ENCODE results near the gene OBI1.
A peak's percentile ranks its signal among the peaks of the same experiment; 100 is the strongest.
"Not testable (repeated sequence)": the region's sequence is repeated elsewhere in the genome, so short reads cannot be mapped to it uniquely, and the experiment has no call there.

OBI1 gene

DNA sequence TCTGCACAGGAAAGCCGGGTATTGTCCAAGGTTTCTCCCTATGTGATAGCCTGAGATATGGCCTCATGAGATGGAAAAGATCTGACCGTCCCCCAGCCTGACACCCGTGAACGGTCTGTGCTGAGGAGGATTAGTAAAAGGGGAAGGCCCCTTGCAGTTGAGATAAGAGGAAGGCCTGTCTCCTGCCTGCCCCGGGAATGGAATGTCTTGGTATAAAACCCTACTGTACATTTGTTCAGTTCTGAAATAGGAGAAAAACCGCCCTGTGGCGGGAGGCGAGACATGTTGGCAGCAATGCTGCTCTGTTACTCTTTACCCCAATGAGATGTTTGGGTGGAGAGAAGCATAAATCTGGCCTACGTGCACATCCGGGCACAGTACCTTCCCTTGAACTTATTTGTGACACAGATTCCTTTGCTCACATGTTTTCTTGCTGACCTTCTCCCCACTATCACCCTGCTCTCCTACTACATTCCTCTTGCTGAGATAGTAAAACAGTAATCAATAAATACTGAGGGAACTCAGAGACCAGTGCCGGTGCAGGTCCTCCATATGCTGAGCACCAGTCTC lies 11.8 kb downstream of the OBI1 start:
- DNase-seq (ENCODE audit: low read depth) = not testable (repeated sequence)

DNA sequence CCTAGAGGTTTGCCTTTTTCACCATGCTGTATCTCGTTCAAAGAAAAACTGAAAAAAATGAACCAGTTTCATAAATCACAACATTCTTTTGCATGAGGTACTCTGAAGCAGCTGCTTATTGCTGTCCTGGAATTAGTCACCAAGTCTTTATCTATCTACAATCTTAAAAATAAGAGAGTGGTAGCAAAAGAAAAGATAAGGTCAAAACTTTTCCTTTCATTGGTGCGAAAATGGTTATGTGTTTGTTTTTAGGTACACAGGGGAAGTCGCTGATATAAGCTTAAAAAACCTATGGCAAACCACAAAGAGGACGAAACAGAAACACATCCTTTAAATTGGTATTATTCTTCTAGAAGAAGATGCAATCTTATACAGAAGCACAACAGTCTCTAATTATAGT lies 20.7 kb downstream of the OBI1 start:
- DNase-seq (ENCODE audit: low read depth) = no peak

DNA sequence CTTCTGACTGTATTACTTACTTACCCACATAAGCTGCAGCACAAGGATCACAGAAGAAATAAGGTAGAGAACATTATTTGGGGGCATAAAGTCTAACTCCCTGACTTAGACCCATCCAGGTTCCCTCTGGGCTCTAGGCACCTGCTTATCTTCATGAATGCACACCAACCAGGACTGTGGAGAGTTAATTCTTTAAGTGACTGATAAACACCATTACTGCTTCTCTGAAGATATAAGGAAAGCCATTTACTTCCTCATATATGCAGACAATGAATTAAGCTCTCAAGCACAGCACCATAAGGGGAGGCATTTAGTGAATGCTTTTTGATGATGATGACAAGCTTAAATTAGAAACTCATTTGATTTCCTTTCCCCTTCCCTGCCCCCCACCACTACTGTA lies 22.5 kb downstream of the OBI1 start:
- no peak for DNase-seq (ENCODE audit: low read depth)

DNA sequence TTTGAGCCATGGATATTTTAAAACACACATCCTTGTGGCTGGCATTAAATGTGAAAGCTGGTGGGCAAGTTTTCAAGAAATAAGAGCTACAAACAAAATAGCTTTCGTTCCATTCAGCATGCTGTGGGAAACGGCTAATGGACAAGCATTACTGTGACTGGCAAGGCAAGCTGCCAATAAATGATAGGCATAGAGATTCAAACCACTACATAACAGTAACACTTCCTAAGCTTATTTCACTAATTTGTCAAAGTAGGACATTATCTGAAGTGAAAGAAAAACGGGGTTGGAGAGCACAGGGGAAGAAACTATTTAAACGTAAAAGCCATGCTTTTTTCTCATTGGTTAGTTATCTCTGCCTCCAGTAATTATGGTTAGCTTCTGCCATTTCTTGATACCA lies 26.0 kb downstream of the OBI1 start:
- no peak for DNase-seq (ENCODE audit: low read depth)

DNA sequence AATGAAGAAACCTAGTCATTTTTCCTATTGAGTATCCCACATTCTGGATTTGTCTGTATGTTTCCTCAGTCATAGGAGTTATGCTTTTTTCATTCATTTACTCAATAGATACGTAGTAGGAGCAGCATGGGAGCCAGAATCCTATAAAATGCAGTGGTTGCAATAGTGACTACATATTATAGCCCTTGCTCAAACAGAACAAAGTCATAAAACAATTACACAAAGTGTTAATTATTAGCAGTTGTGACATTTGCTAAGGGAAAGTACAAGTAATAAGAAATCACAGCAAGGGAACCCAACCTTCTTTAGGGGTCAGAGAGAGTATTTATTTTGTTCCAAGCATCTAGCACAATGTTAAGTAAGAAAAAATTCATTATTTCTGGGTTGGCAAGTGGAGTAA lies 27.9 kb downstream of the OBI1 start:
- DNase-seq (ENCODE audit: low read depth) = no peak

DNA sequence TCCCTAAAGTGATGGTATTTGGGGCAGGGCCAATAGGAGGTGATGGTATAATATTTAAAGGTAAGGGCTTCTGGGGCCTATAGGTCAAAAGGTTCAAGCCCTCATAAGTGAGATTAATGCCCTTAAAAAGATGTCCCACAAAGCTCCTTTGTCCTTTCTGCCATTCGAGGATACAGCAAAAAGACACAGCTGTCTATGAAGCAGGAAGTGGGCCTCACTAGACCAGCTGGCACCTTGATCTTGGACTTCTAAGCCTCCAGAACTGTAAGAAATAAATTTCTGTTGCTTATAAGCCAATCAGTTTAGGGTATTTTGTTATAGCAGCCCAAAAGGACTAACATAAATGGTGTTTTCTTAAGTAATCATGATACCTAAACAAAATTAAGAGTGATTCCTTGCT lies 28.4 kb downstream of the OBI1 start:
- no peak for DNase-seq (ENCODE audit: low read depth)

DNA sequence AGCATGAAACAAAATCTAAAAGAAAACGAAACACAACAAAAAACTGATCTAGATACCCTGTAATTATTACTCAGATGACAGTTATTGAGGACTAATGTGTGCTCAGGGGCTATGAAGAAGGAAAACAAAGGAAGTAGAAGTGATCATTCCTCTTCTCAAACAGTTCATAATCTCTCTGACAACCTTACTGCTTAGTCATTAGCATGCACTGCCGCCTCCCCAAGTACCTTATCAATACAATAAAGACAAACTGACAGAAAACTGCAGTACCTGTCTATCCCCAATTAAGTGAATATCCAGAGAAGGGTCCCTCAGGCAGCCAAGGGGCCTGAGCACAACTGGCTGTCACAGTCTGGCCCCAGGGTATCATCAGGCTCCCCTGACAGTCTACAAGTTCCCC lies 33.6 kb downstream of the OBI1 start:
- DNase-seq (ENCODE audit: low read depth) = no peak

DNA sequence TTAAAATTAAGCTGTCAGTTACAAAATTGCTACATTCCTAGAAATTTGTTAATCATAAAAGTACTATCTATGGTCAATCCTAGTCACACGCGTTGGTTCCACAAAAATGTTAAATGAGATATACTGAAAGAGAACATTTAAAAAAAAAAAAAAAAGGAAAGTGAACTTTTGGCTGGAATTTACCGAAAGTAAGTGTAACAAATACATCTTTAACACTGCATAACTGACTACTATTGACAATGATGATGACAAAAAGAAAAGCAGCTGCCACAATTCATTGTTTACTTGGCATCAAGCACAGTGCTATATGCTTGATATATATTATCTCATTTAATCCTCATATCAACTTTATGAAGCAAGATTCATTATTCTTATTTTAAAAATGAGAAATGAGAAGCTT lies 35.8 kb downstream of the OBI1 start:
- no peak for DNase-seq (ENCODE audit: low read depth)

DNA sequence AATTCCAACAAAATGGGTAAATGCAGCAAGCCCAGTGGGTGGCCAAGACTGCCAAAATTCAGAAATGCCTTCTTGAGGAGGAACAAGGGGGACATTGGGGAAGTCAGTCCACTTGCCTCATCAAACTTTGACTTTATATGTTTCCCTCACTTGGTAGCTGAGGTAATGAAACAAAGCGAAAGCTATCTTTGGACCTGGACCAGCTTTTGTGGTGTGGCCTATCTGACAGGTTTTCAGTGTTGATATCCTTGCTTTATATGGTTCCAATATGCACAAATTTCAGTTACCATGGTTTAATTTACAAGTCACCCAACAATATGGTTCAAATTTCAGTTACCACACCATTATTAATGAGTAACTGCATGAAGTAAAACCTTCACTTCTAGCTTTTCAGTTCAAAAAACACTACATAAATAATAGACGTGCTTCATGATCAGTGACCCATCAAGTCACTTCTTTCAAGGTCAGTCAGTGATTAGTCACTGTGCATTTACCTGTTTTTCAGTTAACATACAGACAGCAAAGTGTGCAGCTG lies 38.0 kb downstream of the OBI1 start:
- DNase-seq (ENCODE audit: low read depth) = no peak

DNA sequence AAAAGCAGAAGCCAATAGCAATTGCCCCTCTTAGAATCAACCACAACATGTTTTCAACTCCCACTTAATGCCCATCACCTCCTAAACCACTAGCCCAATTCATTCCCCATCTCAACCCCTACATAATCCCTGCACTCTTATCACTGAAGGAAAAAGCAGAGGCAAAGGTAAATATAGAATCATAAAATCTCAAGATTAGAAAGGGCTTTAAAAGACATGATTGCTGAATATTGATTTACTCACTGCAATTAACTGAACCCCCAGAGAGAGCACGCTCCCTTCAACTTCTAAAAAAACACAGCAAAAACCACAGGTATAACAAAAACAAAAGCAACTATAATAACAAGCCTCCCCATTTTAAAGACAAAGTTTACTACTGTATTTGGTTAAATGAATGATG lies 40.5 kb downstream of the OBI1 start:
- DNase-seq (ENCODE audit: low read depth) = no peak

DNA sequence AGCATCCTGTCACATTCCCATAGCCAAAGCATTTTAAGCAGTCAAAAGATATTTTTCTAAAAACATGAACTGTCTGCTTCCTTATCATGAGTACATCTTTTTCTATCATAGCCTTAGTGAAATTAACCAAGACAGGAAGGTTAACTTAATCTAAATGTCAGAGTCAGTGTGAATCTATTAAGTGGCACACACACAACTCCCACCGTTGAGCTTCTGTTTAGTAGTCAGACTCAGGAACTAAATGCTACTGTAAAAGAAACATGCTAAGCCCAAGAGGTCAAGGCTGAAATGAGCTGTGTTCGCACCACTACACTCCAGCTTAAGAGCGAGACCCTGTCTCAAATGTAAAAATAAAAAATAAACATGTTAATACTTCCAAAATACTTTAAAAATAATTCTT lies 47.9 kb downstream of the OBI1 start:
- DNase-seq (ENCODE audit: low read depth) = no peak

DNA sequence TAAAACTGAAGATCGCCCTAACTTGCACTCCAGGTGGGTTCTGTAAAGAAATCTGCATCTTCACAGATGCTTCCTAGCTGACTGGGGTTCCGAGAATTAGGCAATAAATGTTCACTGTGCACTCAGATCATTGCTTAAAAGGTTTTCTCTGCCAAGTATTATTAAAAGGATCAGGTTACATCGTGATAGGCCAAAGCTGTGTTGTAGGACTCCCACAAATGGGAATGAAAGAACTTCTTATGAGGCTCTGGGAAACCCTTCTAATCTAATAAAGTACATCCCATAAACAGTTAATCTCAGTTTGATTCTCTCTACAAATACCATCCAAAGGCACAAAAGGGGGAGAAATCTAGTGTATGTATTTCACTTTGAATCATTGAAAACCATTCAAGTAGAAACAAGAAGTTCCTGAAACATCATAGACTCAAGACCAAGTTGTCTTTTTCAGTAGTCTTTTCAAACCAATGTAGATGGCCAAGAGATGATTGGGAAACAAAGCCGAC lies 48.5 kb downstream of the OBI1 start:
- DNase-seq (ENCODE audit: low read depth) = no peak

DNA sequence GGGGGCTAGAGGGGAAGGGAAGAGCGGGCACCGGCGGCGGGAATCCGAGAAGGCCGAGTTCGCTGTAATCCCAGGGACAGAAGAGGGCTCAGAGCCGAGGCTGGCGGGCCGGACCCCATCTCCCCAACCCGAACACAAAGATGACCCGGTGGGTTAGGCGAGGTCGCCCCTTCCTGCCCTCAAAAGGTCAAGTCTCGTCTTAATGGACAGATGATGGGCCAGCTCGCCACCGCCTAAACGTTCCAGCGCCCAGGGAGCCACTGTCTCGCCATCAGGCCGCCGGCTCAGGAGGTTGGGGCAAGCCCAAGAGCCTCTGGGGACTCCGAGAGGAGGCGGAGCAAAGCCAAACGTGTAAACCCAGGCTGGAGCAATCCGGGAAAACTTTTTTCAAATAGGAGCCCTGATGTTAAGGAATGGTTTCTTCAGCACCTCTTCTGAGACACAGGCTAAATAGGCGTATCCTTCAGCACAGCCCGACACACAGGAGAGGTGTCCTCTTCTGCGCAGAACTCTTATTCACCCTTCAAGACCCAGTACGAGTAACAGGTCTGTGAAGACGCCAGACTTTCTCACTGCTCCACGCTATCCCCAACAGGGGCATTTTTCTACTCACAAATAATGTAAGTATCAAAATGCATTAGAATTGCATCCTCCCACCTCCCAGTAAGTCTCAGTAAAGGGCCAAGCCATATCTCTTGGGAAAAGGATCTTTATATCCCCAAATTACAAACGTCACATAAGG lies 49.3 kb downstream of the OBI1 start:
- no peak for DNase-seq (ENCODE audit: low read depth)

DNA sequence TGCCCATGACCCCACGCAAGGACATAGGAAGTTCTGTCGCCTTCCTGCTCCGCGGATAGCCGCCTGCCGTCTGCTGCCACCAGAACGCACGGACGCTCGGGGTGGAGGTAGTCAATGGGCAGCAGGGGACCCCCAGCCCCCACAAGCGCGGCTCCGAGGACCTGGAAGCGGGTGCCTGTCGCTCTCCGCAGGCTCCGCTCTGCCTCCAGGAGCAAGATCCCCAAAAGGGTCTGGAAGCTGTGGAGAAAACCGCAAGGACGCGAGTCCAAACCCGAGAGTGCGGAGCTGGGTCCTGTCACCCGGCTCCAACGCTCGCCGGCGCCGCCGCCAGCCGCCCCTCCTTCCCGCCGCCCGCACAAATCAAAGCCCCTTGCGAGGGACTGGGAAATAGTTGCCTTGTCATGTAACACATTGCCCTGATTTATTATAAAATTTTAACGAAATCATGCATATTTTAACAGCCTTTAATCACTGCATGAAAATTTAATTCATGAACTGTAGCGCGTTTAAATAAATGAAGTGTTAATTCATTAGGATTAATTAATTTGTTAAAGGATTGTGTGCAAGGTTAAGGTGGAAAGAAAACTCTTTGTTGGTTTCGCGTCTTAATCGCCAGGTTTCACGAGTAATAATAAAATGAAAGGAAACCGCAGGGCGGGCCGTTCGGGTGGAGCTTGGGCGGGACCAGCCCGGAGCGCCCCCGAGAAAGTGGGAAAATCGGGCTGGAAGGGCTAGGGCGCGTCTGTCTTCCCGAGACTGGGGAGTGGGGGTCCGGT lies 50.1 kb downstream of the OBI1 start:
- DNase-seq (ENCODE audit: low read depth) = no peak

DNA sequence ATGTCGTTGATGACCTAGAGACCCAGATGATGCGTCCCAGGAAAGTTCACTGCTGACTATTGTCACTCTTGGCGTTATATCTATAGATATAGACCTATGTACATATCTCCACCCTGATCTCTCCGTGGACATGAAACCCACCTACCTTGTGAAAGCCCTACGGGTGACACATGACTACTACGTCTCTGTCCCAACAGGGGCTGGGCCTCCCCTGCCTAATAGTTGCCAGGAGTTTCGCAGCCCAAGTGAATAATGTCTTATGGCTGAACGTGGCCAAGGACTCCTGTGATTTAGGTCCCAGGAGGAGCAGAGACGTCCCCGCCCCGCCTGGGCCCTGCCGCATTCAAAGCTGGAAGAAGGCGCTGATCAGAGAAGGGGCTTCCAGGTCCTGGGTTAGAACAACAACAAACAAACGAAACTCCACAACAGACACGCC lies 50.7 kb downstream of the OBI1 start:
- DNase-seq (ENCODE audit: low read depth) = no peak

DNA sequence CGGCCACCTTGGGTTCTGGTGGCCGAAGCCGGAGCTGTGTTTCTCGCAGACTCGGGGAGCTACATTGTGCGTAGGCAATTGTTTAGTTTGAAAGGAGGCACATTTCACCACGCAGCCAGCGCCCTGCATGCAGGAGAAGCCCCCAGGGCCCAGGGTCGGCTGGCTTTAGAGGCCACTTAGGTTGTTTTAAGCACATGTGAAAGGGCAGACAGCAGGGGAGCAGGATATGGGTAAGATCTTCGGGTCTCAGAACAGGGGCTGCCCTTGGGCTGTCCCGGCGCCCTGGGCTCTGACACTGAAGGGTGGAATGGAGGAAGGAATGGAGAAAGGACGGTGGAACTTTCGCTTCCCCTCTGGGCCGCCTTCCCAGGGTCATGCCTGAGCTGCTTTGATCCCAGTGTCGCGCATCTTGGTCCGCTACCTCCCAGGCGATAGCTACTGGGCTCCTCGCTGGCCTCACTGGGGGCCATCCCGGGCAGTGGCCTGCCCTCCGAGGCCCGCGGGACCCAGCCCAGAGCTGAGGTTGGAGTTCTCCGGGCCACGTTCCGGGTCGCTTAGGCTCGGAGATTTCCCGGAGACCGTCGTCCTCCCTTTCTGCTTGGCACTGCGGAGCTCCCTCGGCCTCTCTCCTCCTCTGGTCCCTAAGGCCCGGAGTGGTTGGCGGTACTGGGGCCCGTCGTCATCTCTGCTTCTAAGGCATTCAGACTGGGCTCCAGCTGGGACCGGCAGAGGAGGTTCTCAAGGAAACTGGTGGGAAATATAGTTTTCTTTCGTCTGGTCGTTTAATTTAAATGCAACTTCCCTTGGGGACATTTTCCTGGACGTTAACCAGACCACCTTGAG lies 51.3 kb downstream of the OBI1 start:
- no peak for DNase-seq (ENCODE audit: low read depth)

DNA sequence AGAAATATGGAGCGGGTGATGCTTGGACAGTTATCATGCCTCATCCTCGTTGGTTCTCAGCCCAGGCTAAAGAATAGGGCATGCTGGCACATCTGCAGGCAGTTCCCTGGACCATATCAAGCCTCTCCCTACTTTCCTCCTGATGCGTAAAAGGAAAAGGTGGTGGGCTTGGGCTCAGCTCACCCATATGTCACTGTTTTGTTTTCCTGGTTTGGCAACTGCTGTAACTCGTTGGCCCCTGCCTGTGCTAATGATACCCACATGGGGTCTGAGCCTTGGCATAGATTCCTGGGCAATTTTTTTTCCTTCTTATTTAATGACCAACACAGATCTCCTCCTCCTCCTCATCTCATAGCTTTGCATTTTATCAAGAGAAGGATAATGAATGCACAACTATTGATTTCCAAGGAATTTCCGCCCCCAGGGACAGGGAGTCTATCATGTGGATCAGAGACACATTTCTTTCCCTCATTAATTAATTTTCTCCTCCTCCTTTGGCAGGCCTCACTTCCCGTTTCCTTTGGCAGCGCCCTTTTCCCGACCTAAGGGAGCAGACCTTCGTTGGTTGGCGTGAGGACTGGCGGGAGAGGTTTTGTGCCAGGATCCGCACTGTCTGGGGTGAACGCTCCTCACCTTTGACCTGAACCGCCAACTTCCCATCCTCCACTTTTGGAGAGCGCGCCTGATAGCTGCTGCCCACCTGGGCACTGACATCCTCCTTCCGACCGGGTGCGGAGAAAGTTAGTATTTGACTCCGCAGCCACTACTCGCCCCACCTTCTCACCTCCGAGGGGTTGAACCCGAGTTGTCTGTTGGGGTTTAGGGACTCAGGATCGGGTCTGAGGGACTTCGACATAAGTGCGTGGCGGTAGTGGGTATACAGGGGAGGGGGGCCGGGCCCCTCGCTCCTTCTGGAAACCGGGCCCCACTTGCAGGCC lies 52.2 kb downstream of the OBI1 start:
- no peak for DNase-seq (ENCODE audit: low read depth)

DNA sequence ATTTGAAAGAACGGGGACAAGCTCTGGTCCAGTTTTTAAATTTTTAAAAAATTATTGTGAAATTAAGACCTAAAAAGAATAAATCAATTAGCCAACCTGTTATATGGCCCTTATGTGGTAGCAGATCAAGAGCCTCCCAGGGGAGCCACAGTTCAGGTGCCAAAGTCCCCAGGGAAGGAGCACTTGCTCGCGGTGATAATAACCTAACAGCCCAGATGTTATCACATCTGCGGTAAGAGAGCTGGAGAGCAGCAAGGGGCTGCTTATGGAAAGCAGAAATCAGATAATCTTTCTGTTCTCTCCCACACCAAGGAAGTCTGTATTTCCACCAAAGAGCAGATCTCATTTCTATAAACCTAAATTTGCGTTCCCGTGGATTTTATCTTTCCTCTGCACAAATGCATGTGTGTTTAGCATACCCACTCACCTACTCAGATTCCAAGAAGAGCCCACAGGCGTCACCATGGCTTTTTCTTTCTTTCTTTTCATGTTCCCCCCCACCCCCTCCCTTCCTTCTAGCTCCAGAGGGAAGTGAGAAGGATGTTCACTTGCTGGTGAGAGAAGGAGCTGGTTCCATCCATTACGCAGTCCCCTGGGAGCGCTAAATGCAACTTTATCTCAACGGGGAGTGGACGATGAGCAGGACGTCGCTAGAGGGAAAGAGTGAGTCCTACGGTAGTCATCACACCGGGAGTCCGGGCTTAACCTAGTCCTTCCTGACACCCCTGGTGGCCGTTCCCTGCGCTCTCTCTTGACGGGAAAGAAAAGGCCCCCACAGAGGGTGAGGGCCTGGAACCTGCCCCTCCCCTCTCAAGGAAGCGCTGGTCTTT lies 54.0 kb downstream of the OBI1 start:
- DNase-seq (ENCODE audit: low read depth) = no peak

DNA sequence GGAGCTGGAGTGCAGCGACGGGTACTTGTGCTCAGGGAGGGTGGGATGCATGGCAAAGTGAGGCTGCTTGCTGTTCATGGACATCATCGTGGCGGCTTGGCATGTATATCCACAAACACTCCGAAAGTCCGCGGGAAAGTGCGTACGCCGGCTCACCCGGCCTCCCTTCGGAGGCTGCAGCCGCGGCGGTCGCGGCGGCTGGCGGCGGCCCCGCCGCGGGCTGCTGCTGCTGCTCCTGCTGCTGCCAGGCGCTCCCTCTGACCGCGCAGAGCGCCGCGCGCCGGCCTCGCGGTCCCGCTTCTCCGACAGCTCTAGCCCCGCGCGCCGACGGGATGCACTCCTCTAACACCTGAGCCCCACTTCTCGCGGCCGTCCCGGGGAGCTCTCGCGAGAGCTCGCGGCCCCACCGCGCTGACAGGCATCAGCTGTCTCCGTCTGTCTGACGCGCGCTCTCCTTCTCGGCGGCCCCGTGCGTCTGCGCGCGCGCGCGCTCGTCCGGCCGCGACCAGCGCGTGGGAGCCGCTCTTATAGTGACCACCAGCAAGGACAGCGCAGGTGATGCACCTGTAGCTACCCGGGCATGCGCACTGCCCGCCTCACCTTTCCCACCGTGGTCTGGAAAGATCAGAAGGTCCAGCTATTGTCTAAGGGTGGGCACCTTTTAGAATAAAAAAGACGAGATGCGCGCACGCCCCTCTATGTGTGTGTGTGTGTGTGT lies 55.6 kb downstream of the OBI1 start, which contains the start of gene POU4F1:
TSS of gene POU4F1 (minus strand) at position 313 of the 718 bp plus-strand sequence. CDS start at position 87, 226 bp downstream.
- DNase-seq (ENCODE audit: low read depth) = peak; percentile 40
